ENCODE measurements around the gene ADARB2. TPM values are rescaled to one million over a fixed set of nuclear protein-coding genes. Genes with fewer than 3 reads are reported as not detected.

Gene ADARB2
- total RNA-seq, 4 donors from 2014 or later = 8.4 to 23.2 (median 19.6) TPM

DNA sequence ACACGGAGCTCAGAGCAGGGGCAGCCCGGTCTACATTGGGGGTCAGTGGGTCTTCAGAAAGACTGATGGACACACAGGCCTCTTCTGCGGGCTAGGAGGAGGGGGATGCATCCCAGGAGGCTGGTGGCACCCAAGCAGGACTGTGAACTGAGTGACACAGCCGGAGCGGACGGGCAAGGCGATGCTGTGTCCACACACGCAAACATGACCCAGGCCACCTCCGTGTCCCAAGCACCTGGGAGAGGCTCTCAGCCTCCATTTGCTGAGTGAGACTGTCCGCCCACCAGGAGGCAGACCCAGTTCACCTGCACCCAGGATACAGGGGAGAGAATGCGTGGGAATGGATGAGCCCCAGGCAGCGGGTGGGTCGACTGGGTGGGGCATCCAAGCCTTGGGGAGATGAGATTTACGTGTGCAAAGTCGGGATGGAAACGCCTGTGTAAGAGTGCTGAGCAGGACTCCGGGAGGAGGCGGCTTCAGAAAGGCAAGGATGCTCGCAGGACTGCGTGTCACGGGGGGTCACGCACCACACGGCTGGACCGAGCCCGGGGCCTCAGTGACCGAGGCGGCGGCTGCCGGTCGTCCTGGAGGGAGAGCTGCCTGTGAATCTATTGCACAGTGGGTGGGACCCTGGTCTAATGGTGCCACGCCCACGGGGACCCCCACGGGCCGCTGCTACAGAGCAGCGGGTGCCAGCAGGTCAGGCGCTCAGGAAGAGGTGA lies 262.8 kb downstream of the ADARB2 start:
- H3K27ac ChIP-seq = no peak overlapping the region
- 75 to 76% methylated on average over 34 to 36 of the region's 36 CpGs for WGBS, 2 donors
- no peak overlapping the region for H3K4me3 ChIP-seq
- H3K36me3 ChIP-seq = no peaks in the 10 kb centered on the region
- H3K4me1 ChIP-seq = no peaks in the 10 kb centered on the region
- DNase-seq (ENCODE audit: low spot score in 2 of 2) = no peak
- H3K27me3 ChIP-seq = no peaks in the 10 kb centered on the region
- no peak for TF ChIP-seq POLR2A (IDR thresholded peaks at IDR 0.05)
- TF ChIP-seq, protein P1, sequence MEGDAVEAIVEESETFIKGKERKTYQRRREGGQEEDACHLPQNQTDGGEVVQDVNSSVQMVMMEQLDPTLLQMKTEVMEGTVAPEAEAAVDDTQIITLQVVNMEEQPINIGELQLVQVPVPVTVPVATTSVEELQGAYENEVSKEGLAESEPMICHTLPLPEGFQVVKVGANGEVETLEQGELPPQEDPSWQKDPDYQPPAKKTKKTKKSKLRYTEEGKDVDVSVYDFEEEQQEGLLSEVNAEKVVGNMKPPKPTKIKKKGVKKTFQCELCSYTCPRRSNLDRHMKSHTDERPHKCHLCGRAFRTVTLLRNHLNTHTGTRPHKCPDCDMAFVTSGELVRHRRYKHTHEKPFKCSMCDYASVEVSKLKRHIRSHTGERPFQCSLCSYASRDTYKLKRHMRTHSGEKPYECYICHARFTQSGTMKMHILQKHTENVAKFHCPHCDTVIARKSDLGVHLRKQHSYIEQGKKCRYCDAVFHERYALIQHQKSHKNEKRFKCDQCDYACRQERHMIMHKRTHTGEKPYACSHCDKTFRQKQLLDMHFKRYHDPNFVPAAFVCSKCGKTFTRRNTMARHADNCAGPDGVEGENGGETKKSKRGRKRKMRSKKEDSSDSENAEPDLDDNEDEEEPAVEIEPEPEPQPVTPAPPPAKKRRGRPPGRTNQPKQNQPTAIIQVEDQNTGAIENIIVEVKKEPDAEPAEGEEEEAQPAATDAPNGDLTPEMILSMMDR (IDR thresholded peaks at IDR 0.05) = no peak
- TF ChIP-seq EP300 (IDR thresholded peaks at IDR 0.05) = no peak
- peaks cover 0 to 20% (median 0%) of the 10 kb centered on the region in 4 donors for H3K9me3 ChIP-seq

GRCh38 chr10:1473874-1474273 lies 263.5 kb downstream of the ADARB2 start:
- WGBS, 2 donors = 70 to 82% methylated on average over 11 of the region's 11 CpGs
- Histone ChIP-seq H3K36me3 (no peaks in the 10 kb centered on the region), H3K4me1 (no peaks in the 10 kb centered on the region), H3K9me3 (peaks cover 0 to 20% (median 0%) of the 10 kb centered on the region in 4 donors), H3K27ac (no peak overlapping the region), H3K4me3 (no peak overlapping the region), H3K27me3 (no peaks in the 10 kb centered on the region)
- no peak for DNase-seq (ENCODE audit: low spot score in 2 of 2)
- TF ChIP-seq POLR2A (IDR thresholded peaks at IDR 0.05) = no peak
- TF ChIP-seq, protein P1 (IDR thresholded peaks at IDR 0.05) = no peak
- no peak for TF ChIP-seq EP300 (IDR thresholded peaks at IDR 0.05)

- no peaks in the 10 kb centered on the region for H3K36me3 ChIP-seq
- DNase-seq (ENCODE audit: low spot score in 2 of 2) = no peak
- no peak for TF ChIP-seq EP300 (IDR thresholded peaks at IDR 0.05)
- no peak for TF ChIP-seq POLR2A (IDR thresholded peaks at IDR 0.05)
- TF ChIP-seq, protein P1 (IDR thresholded peaks at IDR 0.05) = no peak
- H3K4me1 ChIP-seq = no peaks in the 10 kb centered on the region
- WGBS, 2 donors = 88 to 90% methylated on average over 21 of the region's 21 CpGs
- H3K9me3 ChIP-seq = peaks cover 0 to 9% (median 0%) of the 10 kb centered on the region in 4 donors
- no peak overlapping the region for H3K4me3 ChIP-seq
- H3K27me3 ChIP-seq = no peaks in the 10 kb centered on the region
- no peak overlapping the region for H3K27ac ChIP-seq
Observed at GRCh38 chr10:1472178-1472958, 265.0 kb downstream of the ADARB2 start.

GRCh38 chr10:1468811-1469210 lies 268.5 kb downstream of the ADARB2 start:
- WGBS, 2 donors = 60% methylated on average over 10 of the region's 10 CpGs
- no peaks in the 10 kb centered on the region for H3K36me3 ChIP-seq
- H3K27me3 ChIP-seq = no peaks in the 10 kb centered on the region
- H3K4me3 ChIP-seq = no peak overlapping the region
- DNase-seq (ENCODE audit: low spot score in 2 of 2) = no peak
- H3K27ac ChIP-seq = no peak overlapping the region
- no peaks in the 10 kb centered on the region for H3K9me3 ChIP-seq
- H3K4me1 ChIP-seq = peaks cover 0 to 4% (median 0%) of the 10 kb centered on the region in 4 donors
- TF ChIP-seq, protein P1 (IDR thresholded peaks at IDR 0.05) = no peak
- TF ChIP-seq EP300 (IDR thresholded peaks at IDR 0.05) (no peak), POLR2A (IDR thresholded peaks at IDR 0.05) (no peak)
